GM23338 (cell line): ENCODE measurements around the gene ARF5. TPM values are rescaled to one million over a fixed set of nuclear protein-coding genes. Genes with fewer than 3 reads are reported as not detected.
"Not testable (repeated sequence)": the region's sequence is repeated elsewhere in the genome, so short reads cannot be mapped to it uniquely, and the experiment has no call there.

Experiments
- ATAC-seq: fragments of 200-7000 bp; cut with Tn5 transposase; 3 replicates; pipeline ENCODE4 v1.9.1; 2020
- DNase-seq: peaks from one replicate; pipeline ENCODE4 v3.0.0-alpha.2; 2015; ENCODE audit warnings: low spot score
- H2AFZ ChIP-seq: fragments of 200-600 bp; sonication (generic); 2 replicates; pipeline ENCODE4 v1.8.0; 2016; ENCODE audit warnings: antibody characterized with exemption, mild to moderate bottlenecking, moderate library complexity
- H3F3A ChIP-seq: fragments of 200-600 bp; sonication (generic); replicated peaks from 2 replicates; pipeline ENCODE4 v1.8.0; 2017; ENCODE audit warnings: antibody characterized with exemption, mixed run types, low read depth
- H3K27ac ChIP-seq: fragments of 200-600 bp; sonication (generic); 2 replicates; pipeline ENCODE4 v1.6.1; 2016; ENCODE audit warnings: low read depth
- H3K27me3 ChIP-seq: fragments of 200-600 bp; sonication (generic); 2 replicates; pipeline ENCODE4 v1.8.0; 2016; ENCODE audit warnings: mild to moderate bottlenecking, mixed run types, moderate library complexity; ENCODE audit not compliant: insufficient read depth
- H3K36me3 ChIP-seq: fragments of 200-600 bp; sonication (generic); 2 replicates; pipeline ENCODE4 v1.8.0; 2016; ENCODE audit warnings: mild to moderate bottlenecking; ENCODE audit not compliant: insufficient read depth
- H3K4me1 ChIP-seq: fragments of 200-600 bp; sonication (generic); 2 replicates; pipeline ENCODE4 v1.8.0; 2016; ENCODE audit warnings: mild to moderate bottlenecking, moderate library complexity; ENCODE audit not compliant: insufficient read depth
- H3K4me2 ChIP-seq: fragments of 200-600 bp; sonication (generic); 2 replicates; pipeline ENCODE4 v1.7.1; 2017; ENCODE audit warnings: mixed run types
- H3K4me3 ChIP-seq: fragments of 200-600 bp; sonication (generic); 2 replicates; pipeline ENCODE4 v1.6.1; 2016; ENCODE audit warnings: mixed run types
- H3K79me2 ChIP-seq: fragments of 200-600 bp; sonication (generic); replicated peaks from 2 replicates; pipeline ENCODE4 v1.8.0; 2017; ENCODE audit warnings: mild to moderate bottlenecking; ENCODE audit not compliant: insufficient read depth
- H3K9me2 ChIP-seq: fragments of 200-600 bp; sonication (generic); 2 replicates; pipeline ENCODE4 v1.8.0; 2017; ENCODE audit not compliant: insufficient read depth
- H4K20me1 ChIP-seq: fragments of 200-600 bp; sonication (generic); replicated peaks from 2 replicates; pipeline ENCODE4 v1.8.0; 2017; ENCODE audit warnings: mild to moderate bottlenecking; ENCODE audit not compliant: insufficient read depth
- H3K27ac Mint-ChIP-seq: 2 replicates; pipeline ENCODE4 v1.8.0; 2020; ENCODE audit warnings: inconsistent platforms, mild to moderate bottlenecking, moderate library complexity, mixed read lengths
- H3K27me3 Mint-ChIP-seq: 3 replicates; pipeline ENCODE4 v1.8.0; 2022; ENCODE audit warnings: low read depth, mild to moderate bottlenecking, moderate library complexity, mixed read lengths, inconsistent platforms; ENCODE audit not compliant: insufficient read depth, poor library complexity
- H3K36me3 Mint-ChIP-seq: 3 replicates; pipeline ENCODE4 v1.8.0; 2021; ENCODE audit warnings: low read depth, mild to moderate bottlenecking, inconsistent platforms, moderate library complexity, mixed read lengths
- H3K4me1 Mint-ChIP-seq: 3 replicates; pipeline ENCODE4 v1.8.0; 2020; ENCODE audit warnings: mild to moderate bottlenecking, inconsistent platforms, mixed read lengths
- H3K4me3 Mint-ChIP-seq: 3 replicates; pipeline ENCODE4 v1.8.0; 2021; ENCODE audit warnings: moderate library complexity, mild to moderate bottlenecking, inconsistent platforms, mixed read lengths
- H3K9me3 Mint-ChIP-seq: 3 replicates; pipeline ENCODE4 v1.8.0; 2020; ENCODE audit warnings: moderate library complexity, mild to moderate bottlenecking, inconsistent platforms, mixed read lengths
- CREB1 ChIP-seq: fragments of 250-450 bp; sonication (Bioruptor Pico); IDR thresholded peaks from 2 replicates; pipeline ENCODE4 v1.5.0; 2020; ENCODE audit warnings: low read depth, mild to moderate bottlenecking, moderate library complexity
- EZH2 ChIP-seq: fragments of 200-600 bp; sonication (generic); IDR thresholded peaks from one replicate; pipeline ENCODE4 v1.8.0; 2017; ENCODE audit warnings: antibody characterized with exemption, mild to moderate bottlenecking, low read depth; ENCODE audit not compliant: unreplicated experiment
- EZH2phosphoT487 ChIP-seq: fragments of 200-600 bp; sonication (generic); IDR thresholded peaks from one replicate; pipeline ENCODE4 v1.8.1; 2018; ENCODE audit warnings: antibody characterized with exemption; ENCODE audit not compliant: unreplicated experiment
- NANOG ChIP-seq: IDR thresholded peaks from 2 replicates; pipeline ENCODE4 v1.6.1; 2016; ENCODE audit warnings: antibody characterized with exemption, borderline replicate concordance
- POLR2AphosphoS5 ChIP-seq: IDR thresholded peaks from 2 replicates; pipeline ENCODE4 v1.6.1; 2016; ENCODE audit warnings: antibody characterized with exemption, low read depth
- STAT1 ChIP-seq: IDR thresholded peaks from one replicate; pipeline ENCODE4 v1.6.1; 2016; ENCODE audit warnings: antibody characterized with exemption; ENCODE audit not compliant: unreplicated experiment
- ZNF114 ChIP-seq: fragments of 250-450 bp; sonication (Bioruptor Pico); IDR thresholded peaks from 2 replicates; pipeline ENCODE4 v1.5.0; 2020; ENCODE audit warnings: mild to moderate bottlenecking, moderate library complexity
- ZNF331 ChIP-seq: fragments of 250-450 bp; sonication (Bioruptor Pico); IDR thresholded peaks from 2 replicates; pipeline ENCODE4 v1.5.0; 2020; ENCODE audit warnings: low read depth, mild to moderate bottlenecking, moderate library complexity
- long read RNA-seq: library from polyadenylated mRNA; unstranded; transcript quantifications from one replicate; pipeline ENCODE4 v2.0.0, GENCODE V29; 2020; ENCODE audit not compliant: unreplicated experiment
- polyA plus RNA-seq: library from polyadenylated mRNA; unstranded; fragments of >200 nt; fragmentation: Nextera tagmentation; extraction: Ambion mirVana; gene quantifications from 2 replicates; pipeline ENCODE4 v1.2.1, GENCODE V29; 2016
- total RNA-seq: library from RNA; depleted of rRNA; stranded (reverse); fragments of >200 nt; shearing (Covaris generic); gene quantifications from 2 replicates; pipeline ENCODE4 v1.2.3, GENCODE V29; 2014; rRNA removed
- TF ChIP-seq, protein P1 (sequence below): IDR thresholded peaks from 2 replicates; pipeline ENCODE4 v1.6.1; 2016; ENCODE audit warnings: antibody characterized with exemption
- TF ChIP-seq, protein P2 (sequence below), 2 experiments: fragments of 200-600 bp in 1 of 2; sonication (generic) in 1 of 2; conservative IDR thresholded peaks; 2 replicates each; pipeline versions ENCODE4 v1.5.1 to v1.6.1; 2016 to 2017; ENCODE audit warnings: antibody characterized with exemption in 2 of 2, low read depth in 2 of 2, mild to moderate bottlenecking in 2 of 2, moderate library complexity in 1 of 2

ARF5 gene
- total RNA-seq (196 TPM in 2 replicates), polyA plus RNA-seq (201 and 206 TPM in 2 replicates)
- long read RNA-seq, transcript ARF5-201 (6 exons, 1,103 nt): major isoform, 200 of 213 reads
- long read RNA-seq, partial matches to known transcripts: 7 of 213 reads
- long read RNA-seq, other reads (novel, unspliced or antisense): 6 of 213 reads

DNA sequence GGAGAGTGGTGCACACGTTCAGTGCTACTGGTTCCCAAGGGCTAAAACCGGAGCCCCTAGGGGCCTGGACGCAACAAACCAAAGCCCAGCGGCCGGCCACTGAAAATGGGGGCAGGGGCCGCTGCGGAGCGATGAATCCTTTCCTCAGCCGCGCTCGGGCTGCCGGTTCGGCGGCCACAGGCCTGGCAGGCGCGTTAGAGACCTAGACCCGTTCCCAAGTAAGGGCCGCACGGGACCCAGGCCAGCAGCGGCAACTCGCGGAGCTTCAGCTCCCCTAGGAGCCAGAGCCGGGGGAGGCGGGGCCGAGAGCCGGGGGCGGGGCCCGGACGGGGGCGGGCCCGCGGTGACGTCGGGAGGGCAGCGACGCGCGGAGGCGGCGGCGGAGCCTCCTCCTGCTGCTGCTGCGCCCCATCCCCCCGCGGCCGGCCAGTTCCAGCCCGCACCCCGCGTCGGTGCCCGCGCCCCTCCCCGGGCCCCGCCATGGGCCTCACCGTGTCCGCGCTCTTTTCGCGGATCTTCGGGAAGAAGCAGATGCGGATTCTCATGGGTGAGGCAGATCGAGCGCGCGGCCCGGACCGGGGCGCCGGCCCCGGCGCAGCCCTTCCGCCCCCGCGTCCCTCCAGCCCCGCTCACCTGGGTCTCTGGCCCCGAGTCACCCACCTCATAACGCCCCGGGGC is at the start of gene ARF5:
Gene ARF5 (plus strand): TSS at position 393 of the 678 bp plus-strand sequence. CDS start 88 bp downstream, at position 481.
- Histone ChIP-seq H2AFZ (peak within 1 kb of the TSS; percentile 99), H3K4me3 (peak within 1 kb of the TSS; percentile 97), H3K27ac (peak within 1 kb of the TSS; percentile 76; the same call in 1 of the 2 replicates), H3K79me2 (peaks cover 31% of the 10 kb centered on the region), H4K20me1 (peaks cover 24% of the 10 kb centered on the region), H3K4me2 (peak within 1 kb of the TSS; percentile 98), H3K36me3 (peaks cover 10% of the 10 kb centered on the region), H3K4me1 (peaks cover 27% of the 10 kb centered on the region), H3K27me3 (peaks cover 24% of the 10 kb centered on the region), H3K9me2 (no peaks in the 10 kb centered on the region), H3F3A (peaks cover 8% of the 10 kb centered on the region)
- ATAC-seq: peak; percentile 69
- TF ChIP-seq NANOG (no peak), CREB1 (CRISPR knock-in tag) (peak; percentile 90), POLR2AphosphoS5 (peak; percentile 77)
- TF ChIP-seq, protein P1, sequence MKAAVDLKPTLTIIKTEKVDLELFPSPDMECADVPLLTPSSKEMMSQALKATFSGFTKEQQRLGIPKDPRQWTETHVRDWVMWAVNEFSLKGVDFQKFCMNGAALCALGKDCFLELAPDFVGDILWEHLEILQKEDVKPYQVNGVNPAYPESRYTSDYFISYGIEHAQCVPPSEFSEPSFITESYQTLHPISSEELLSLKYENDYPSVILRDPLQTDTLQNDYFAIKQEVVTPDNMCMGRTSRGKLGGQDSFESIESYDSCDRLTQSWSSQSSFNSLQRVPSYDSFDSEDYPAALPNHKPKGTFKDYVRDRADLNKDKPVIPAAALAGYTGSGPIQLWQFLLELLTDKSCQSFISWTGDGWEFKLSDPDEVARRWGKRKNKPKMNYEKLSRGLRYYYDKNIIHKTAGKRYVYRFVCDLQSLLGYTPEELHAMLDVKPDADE: no peak
- DNase-seq: peak; percentile 92
- Mint-ChIP-seq H3K27ac (peak within 1 kb of the TSS; percentile 93), H3K36me3 (peaks cover 32% of the 10 kb centered on the region), H3K4me3 (peak within 1 kb of the TSS; percentile 90), H3K9me3 (no peaks in the 10 kb centered on the region; the same call in 2 of the 3 replicates), H3K27me3 (peaks cover 35% of the 10 kb centered on the region), H3K4me1 (peaks cover 26% of the 10 kb centered on the region)

DNA sequence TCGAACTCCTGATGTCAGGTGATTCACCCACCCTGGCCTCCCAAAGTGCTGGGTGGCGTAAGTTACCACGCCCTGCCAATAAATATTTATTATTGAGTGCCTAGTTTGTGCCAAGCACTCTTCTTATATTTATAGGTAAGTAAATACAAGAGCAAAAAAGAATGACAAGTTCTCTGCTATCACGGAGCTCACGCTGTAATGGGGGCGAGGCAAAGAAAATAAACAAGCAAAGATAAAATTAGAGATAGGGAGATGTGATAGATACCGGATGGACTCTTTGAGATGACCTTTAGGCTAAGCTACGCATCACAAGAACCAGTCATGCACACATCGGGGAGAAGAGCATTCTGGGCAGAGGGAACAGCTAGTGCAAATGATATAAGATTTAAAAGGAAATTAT is 49.1 kb upstream of the ARF5 start:
- Mint-ChIP-seq H3K4me3 (no peak overlapping the region), H3K36me3 (no peaks in the 10 kb centered on the region), H3K27ac (no peak overlapping the region), H3K4me1 (peaks cover 18% of the 10 kb centered on the region), H3K27me3 (peaks cover 21% of the 10 kb centered on the region), H3K9me3 (0 out of 3 replicates have a peak, but pooled peaks cover under 1% of the 10 kb centered on the region)
- ATAC-seq (no peak), DNase-seq (no peak)
- Histone ChIP-seq H3K27me3 (peaks cover 36% of the 10 kb centered on the region), H4K20me1 (no peaks in the 10 kb centered on the region), H3K79me2 (no peaks in the 10 kb centered on the region), H3F3A (no peaks in the 10 kb centered on the region), H3K4me3 (no peak overlapping the region), H3K9me2 (no peaks in the 10 kb centered on the region), H2AFZ (no peak overlapping the region), H3K36me3 (no peaks in the 10 kb centered on the region), H3K4me1 (peaks cover 18% of the 10 kb centered on the region), H3K4me2 (no peak overlapping the region), H3K27ac (no peak overlapping the region)
- no peak for TF ChIP-seq NANOG
- TF ChIP-seq CREB1 (CRISPR knock-in tag): no peak
- no peak for TF ChIP-seq STAT1
- TF ChIP-seq ZNF114 (CRISPR knock-in tag): no peak
- TF ChIP-seq POLR2AphosphoS5: no peak
- no peak for TF ChIP-seq EZH2phosphoT487
- TF ChIP-seq, protein P2, sequence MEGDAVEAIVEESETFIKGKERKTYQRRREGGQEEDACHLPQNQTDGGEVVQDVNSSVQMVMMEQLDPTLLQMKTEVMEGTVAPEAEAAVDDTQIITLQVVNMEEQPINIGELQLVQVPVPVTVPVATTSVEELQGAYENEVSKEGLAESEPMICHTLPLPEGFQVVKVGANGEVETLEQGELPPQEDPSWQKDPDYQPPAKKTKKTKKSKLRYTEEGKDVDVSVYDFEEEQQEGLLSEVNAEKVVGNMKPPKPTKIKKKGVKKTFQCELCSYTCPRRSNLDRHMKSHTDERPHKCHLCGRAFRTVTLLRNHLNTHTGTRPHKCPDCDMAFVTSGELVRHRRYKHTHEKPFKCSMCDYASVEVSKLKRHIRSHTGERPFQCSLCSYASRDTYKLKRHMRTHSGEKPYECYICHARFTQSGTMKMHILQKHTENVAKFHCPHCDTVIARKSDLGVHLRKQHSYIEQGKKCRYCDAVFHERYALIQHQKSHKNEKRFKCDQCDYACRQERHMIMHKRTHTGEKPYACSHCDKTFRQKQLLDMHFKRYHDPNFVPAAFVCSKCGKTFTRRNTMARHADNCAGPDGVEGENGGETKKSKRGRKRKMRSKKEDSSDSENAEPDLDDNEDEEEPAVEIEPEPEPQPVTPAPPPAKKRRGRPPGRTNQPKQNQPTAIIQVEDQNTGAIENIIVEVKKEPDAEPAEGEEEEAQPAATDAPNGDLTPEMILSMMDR (conservative IDR thresholded peaks at IDR 0.05; ENCODE audit: low read depth in 2 of 2): no peak
- no peak for TF ChIP-seq ZNF331
- TF ChIP-seq EZH2: no peak

DNA sequence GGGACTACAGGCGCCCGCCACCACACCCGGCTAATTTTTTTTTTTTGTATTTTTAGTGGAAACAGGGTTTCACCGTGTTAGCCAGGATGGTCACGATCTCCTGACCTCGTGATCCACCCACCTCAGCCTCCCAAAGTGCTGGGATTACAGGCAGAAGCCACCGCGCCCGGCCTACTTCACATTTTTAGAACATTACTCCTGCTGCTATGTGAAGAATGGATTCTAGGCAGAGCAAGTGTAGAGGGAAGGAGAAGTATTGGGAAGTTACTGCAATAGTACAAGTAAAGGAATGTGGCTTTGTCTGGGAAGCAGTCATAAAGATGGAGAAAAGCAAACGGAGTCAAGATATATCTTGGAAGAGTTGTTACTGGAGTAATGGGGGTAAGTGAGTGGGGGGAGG is 47.8 kb upstream of the ARF5 start:
- peaks cover 17% of the 10 kb centered on the region for H3K4me1 Mint-ChIP-seq
- peaks cover 14% of the 10 kb centered on the region for H3K9me3 Mint-ChIP-seq
- not testable (repeated sequence) for DNase-seq, H3K27ac Mint-ChIP-seq, H3K36me3 Mint-ChIP-seq, H3K4me3 Mint-ChIP-seq, H3F3A ChIP-seq, H3K9me2 ChIP-seq, H3K79me2 ChIP-seq, H3K4me2 ChIP-seq, H3K4me3 ChIP-seq, ATAC-seq, H3K36me3 ChIP-seq, H3K27ac ChIP-seq, H2AFZ ChIP-seq, H4K20me1 ChIP-seq
- peaks cover 34% of the 10 kb centered on the region for H3K27me3 ChIP-seq
- peaks cover 16% of the 10 kb centered on the region for H3K4me1 ChIP-seq
- H3K27me3 Mint-ChIP-seq: peaks cover 21% of the 10 kb centered on the region
